Peyer's patch (tissue), 4 donors: ENCODE measurements around the gene RUNX1. TPM values are rescaled to one million over a fixed set of nuclear protein-coding genes. Genes with fewer than 3 reads are reported as not detected.

Experiments
- DNase-seq, 3 donors: peaks; one replicate each; pipeline ENCODE4 v3.0.0-alpha.2; 2017 to 2019
- H3K27ac ChIP-seq, 4 donors: fragments of 200-600 bp; sonication (generic); one replicate each; pipeline ENCODE4 v1.5.1; 2016 to 2019
- H3K27me3 ChIP-seq, 2 donors: fragments of 200-600 bp; sonication (generic); one replicate each; pipeline ENCODE4 v1.5.1; 2019
- H3K36me3 ChIP-seq, 3 donors: fragments of 200-600 bp; sonication (generic); one replicate each; pipeline ENCODE4 v1.5.1; 2016 to 2019
- H3K4me1 ChIP-seq, 4 donors: fragments of 200-600 bp; sonication (generic); one replicate each; pipeline ENCODE4 v1.5.1; 2016 to 2019
- H3K4me3 ChIP-seq, 4 donors: fragments of 200-600 bp; sonication (generic); 1 replicate in 3 of 4; 2 replicates in 1 of 4; pipeline ENCODE4 v1.5.1; 2016 to 2019; ENCODE audit warnings: mild to moderate bottlenecking in 1 of 4
- H3K9me3 ChIP-seq, 4 donors: fragments of 200-600 bp; sonication (generic); one replicate each; pipeline ENCODE4 v1.5.1; 2016 to 2019; ENCODE audit warnings: mild to moderate bottlenecking in 1 of 4
- POLR2A ChIP-seq, 2 donors: fragments of 450-650 bp; IDR thresholded peaks; one replicate each; pipeline ENCODE4 v1.5.1; 2017; ENCODE audit warnings: antibody characterized with exemption in 2 of 2, mild to moderate bottlenecking in 2 of 2, moderate library complexity in 2 of 2
- total RNA-seq, 4 donors: library from RNA; depleted of rRNA; stranded (reverse); fragments of >200 nt; gene quantifications; one replicate each; pipeline ENCODE4 v1.1.0, GENCODE V29; 2016
- TF ChIP-seq, protein P1 (sequence below), 6 experiments: fragments of 450-650 bp in 4 of 6; fragments of 200-600 bp in 2 of 6; sonication (generic) in 1 of 6; IDR thresholded peaks; one replicate each; pipeline ENCODE4 v1.5.1; 2017 to 2019; ENCODE audit warnings: antibody characterized with exemption in 6 of 6, mild to moderate bottlenecking in 3 of 6, moderate library complexity in 1 of 6

The RUNX1 gene
- total RNA-seq, 4 donors from 2014 or later = 15.1 to 80.9 (median 24.1) TPM

DNA sequence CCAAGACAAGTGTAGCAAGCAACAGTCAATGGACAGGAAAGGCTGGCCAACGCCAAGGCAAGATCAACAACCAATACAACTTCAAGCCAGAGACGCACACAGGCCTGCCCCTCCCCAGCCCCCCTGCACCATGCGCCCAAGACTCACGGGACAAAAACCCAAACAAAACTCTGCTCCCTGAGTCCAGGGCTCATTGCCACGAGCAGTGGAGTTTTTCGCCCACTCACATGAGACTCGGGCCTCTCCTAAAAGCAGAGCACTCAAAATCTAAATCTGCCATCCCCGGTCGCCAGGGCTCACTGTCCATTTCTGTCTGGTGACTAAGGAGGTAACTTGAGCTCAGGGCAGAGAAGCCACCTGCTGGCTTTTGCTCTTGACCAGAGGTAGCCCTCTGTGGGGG lies 205.5 kb downstream of the RUNX1 start:
- DNase-seq = no peak
- Histone ChIP-seq H3K36me3 (peaks cover 0 to 6% (median 0%) of the 10 kb centered on the region in 3 donors), H3K9me3 (no peaks in the 10 kb centered on the region), H3K27ac (peak overlapping the region in 1 of 4 donors; percentile 13), H3K4me1 (peaks cover 0 to 24% (median 12%) of the 10 kb centered on the region in 4 donors), H3K4me3 (no peak overlapping the region), H3K27me3 (no peaks in the 10 kb centered on the region)
- TF ChIP-seq POLR2A (IDR thresholded peaks at IDR 0.05) = no peak
- TF ChIP-seq, protein P1, sequence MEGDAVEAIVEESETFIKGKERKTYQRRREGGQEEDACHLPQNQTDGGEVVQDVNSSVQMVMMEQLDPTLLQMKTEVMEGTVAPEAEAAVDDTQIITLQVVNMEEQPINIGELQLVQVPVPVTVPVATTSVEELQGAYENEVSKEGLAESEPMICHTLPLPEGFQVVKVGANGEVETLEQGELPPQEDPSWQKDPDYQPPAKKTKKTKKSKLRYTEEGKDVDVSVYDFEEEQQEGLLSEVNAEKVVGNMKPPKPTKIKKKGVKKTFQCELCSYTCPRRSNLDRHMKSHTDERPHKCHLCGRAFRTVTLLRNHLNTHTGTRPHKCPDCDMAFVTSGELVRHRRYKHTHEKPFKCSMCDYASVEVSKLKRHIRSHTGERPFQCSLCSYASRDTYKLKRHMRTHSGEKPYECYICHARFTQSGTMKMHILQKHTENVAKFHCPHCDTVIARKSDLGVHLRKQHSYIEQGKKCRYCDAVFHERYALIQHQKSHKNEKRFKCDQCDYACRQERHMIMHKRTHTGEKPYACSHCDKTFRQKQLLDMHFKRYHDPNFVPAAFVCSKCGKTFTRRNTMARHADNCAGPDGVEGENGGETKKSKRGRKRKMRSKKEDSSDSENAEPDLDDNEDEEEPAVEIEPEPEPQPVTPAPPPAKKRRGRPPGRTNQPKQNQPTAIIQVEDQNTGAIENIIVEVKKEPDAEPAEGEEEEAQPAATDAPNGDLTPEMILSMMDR (IDR thresholded peaks at IDR 0.05) = no peak

DNA sequence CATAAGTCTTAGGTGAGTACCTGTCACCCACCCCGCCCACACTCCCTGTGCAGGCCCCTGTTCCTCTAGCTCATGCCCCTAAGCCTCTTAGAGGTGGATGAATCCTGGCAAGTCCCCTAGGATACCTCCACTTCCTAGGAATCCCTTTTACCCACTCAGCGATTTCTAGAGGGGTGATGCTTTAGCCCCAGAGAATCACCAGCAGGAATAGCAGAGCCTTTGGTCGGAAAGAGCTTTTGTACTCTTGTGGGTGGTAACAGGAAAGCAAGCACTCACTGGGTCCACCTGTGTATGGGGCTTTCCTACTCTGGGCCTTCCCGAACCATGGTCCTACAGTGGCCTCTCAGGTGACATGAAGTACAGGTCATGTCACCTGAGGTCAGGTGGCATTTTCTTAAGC lies 207.9 kb downstream of the RUNX1 start:
- no peak overlapping the region for H3K27ac ChIP-seq
- TF ChIP-seq, protein P1 (IDR thresholded peaks at IDR 0.05) = no peak
- H3K4me1 ChIP-seq = peaks cover 0 to 15% (median 12%) of the 10 kb centered on the region in 4 donors
- no peak for DNase-seq
- H3K9me3 ChIP-seq = no peaks in the 10 kb centered on the region
- H3K36me3 ChIP-seq = peaks cover 0 to 6% (median 0%) of the 10 kb centered on the region in 3 donors
- H3K4me3 ChIP-seq = no peak overlapping the region
- H3K27me3 ChIP-seq = no peaks in the 10 kb centered on the region

DNA sequence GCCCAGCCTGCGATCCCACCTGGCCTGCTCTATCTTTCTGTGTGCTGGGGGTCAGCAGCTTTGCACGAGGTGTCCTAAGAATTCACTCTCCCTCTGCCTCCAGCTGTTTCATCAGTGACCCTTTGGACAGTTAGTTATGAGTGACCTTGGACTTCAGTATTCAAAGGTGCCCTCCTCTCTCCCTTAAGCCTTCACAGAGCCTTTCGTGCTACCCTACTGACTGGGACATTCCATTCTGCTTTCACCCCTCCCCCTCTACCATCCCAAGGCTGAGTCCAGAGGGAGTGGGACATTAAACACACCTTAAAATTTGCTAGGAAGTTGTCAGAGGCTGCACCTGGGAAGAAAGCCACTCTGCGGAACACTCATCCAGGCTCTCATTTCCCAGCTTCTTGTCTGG lies 208.4 kb downstream of the RUNX1 start:
- no peak overlapping the region for H3K4me3 ChIP-seq
- no peak for DNase-seq
- H3K36me3 ChIP-seq = peaks cover 0 to 6% (median 0%) of the 10 kb centered on the region in 3 donors
- peaks cover 0 to 10% (median 10%) of the 10 kb centered on the region in 4 donors for H3K4me1 ChIP-seq
- no peaks in the 10 kb centered on the region for H3K27me3 ChIP-seq
- no peaks in the 10 kb centered on the region for H3K9me3 ChIP-seq
- H3K27ac ChIP-seq = no peak overlapping the region
- TF ChIP-seq POLR2A (IDR thresholded peaks at IDR 0.05) = no peak
- TF ChIP-seq, protein P1 (IDR thresholded peaks at IDR 0.05) = no peak

DNA sequence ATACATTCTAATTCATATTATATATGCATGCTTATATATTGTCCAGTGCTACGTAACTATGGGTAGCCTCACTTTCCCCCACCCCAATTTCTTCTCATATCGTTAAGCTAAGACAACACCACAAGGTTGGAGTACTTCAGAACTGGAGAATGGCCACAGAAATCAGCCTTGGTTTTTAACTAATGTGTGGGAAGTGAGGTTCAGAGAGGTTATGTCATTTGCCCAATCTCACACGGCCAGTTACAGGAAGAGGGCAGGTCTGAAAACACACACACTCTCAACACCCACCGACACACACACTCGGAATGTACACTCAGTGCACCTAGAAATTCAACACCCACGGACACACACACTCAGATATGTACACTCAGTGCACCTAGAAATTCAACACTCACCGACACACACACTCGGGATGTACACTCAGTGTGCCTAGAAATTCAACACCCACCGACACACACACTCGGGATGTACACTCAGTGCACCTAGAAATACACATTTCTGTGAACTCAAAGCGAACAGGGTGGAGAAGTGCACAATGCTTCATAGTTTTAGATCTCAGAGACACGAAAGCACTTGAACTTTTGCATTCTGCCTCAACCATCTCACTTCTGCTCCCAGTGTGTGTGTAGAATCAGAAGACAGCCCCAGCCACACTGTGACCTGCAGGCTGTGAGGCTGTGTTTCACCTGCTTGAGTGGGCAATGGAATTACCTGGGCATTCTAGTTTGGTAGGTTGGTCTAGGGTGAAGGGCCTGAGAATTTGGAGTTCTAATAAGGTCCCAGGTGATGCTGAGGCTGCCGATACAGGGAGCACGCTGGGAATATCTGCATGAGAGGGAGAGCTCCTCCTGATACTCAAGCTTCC lies 209.9 kb downstream of the RUNX1 start:
- peaks cover 0 to 10% (median 0%) of the 10 kb centered on the region in 4 donors for H3K4me1 ChIP-seq
- H3K4me3 ChIP-seq = peak overlapping the region in 1 of 4 donors; percentile 24
- no peaks in the 10 kb centered on the region for H3K9me3 ChIP-seq
- H3K27ac ChIP-seq = peak overlapping the region in 1 of 4 donors; percentile 30
- TF ChIP-seq, protein P1 (IDR thresholded peaks at IDR 0.05) = no peak
- TF ChIP-seq POLR2A (IDR thresholded peaks at IDR 0.05) = no peak
- no peak for DNase-seq
- H3K27me3 ChIP-seq = no peaks in the 10 kb centered on the region
- peaks cover 0 to 13% (median 0%) of the 10 kb centered on the region in 3 donors for H3K36me3 ChIP-seq

DNA sequence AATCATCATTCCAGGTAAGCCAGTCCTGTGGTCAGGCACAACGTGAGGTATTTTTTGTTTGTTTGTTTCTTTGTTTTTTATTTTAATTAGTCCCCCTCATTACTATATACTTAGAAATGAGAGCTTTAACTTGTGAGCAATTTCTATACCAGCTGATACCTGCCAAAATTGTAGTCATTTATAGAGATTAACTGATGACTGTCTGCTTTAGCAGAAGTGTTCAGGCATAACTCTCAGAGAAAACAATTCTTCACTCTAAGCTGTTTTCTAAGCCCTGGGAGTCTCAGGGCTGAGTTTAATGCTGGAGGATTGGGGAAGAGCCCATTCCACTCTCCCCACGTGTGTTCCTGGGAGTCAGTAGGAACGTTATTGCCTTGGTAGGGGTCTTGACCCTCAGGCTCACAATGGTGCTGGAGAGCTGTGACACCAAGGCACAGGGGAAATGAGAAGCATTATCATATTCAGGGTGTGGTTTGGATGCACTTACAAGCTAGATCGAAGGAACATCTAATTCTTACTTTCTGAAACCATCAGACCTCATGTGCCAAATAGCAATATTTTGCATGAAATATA lies 212.1 kb downstream of the RUNX1 start:
- no peak for DNase-seq
- H3K4me1 ChIP-seq = peaks cover 0 to 10% (median 0%) of the 10 kb centered on the region in 4 donors
- TF ChIP-seq POLR2A (IDR thresholded peaks at IDR 0.05) = no peak
- TF ChIP-seq, protein P1 (IDR thresholded peaks at IDR 0.05) = no peak
- H3K36me3 ChIP-seq = peaks cover 0 to 25% (median 7%) of the 10 kb centered on the region in 3 donors
- H3K27ac ChIP-seq = peak overlapping the region; percentile 6 to 71 (median 48)
- no peaks in the 10 kb centered on the region for H3K9me3 ChIP-seq
- peak overlapping the region in 1 of 4 donors; percentile 22 for H3K4me3 ChIP-seq
- H3K27me3 ChIP-seq = no peaks in the 10 kb centered on the region
